ENCODE data around the gene MCC.

DNA sequence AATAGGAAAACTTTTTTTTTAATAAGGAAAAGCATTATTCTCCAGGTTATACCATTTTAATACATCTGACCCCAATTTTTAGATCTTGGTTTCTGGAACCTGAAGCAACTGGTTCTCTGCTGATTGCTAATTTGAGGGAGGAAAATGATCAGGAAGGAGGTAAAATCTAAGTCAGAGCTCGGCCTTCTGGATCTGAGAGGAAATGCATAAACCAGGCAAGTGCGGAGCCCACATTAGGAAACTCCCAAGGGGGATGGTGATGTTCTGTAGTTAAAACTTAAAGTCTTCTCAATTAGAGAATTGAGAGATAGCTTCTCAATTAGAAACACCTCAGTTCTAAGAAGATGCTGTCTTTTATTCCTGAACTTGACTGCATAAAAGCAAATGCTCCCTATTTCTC, 167.0 kb downstream of the MCC start:
- TF ChIP-seq, protein P1, sequence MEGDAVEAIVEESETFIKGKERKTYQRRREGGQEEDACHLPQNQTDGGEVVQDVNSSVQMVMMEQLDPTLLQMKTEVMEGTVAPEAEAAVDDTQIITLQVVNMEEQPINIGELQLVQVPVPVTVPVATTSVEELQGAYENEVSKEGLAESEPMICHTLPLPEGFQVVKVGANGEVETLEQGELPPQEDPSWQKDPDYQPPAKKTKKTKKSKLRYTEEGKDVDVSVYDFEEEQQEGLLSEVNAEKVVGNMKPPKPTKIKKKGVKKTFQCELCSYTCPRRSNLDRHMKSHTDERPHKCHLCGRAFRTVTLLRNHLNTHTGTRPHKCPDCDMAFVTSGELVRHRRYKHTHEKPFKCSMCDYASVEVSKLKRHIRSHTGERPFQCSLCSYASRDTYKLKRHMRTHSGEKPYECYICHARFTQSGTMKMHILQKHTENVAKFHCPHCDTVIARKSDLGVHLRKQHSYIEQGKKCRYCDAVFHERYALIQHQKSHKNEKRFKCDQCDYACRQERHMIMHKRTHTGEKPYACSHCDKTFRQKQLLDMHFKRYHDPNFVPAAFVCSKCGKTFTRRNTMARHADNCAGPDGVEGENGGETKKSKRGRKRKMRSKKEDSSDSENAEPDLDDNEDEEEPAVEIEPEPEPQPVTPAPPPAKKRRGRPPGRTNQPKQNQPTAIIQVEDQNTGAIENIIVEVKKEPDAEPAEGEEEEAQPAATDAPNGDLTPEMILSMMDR (IDR thresholded peaks at IDR 0.05): no peak
- TF ChIP-seq EZH2phosphoT487 (IDR thresholded peaks at IDR 0.05) (no peak), EZH2 (IDR thresholded peaks at IDR 0.05) (no peak)
